ENCODE measurements around the gene DNAJC24. TPM values are rescaled to one million over a fixed set of nuclear protein-coding genes. Genes with fewer than 3 reads are reported as not detected.

Gene DNAJC24
- polyA plus RNA-seq, 1 donor from 2014 or later = 47.3 TPM

GRCh38 chr11:31419138-31419537 lies 49.5 kb downstream of the DNAJC24 start:
- Histone ChIP-seq H4K20me1 (ENCODE audit: insufficient read depth) (no peaks in the 10 kb centered on the region), H2AFZ (ENCODE audit: low read depth, low read length) (no peak overlapping the region), H3K9me2 (ENCODE audit: insufficient read depth, low read length) (no peaks in the 10 kb centered on the region), H3K4me3 (ENCODE audit: low read length) (no peak overlapping the region), H3K79me2 (replicated peaks; ENCODE audit: insufficient read depth, low read length) (no peaks in the 10 kb centered on the region), H3K27ac (ENCODE audit: low read length) (no peak overlapping the region), H3K4me2 (ENCODE audit: low read length) (no peak overlapping the region), H3K27me3 (ENCODE audit: insufficient read depth, low read depth, low read length) (no peaks in the 10 kb centered on the region), H3K9me3 (ENCODE audit: low read length) (no peaks in the 10 kb centered on the region), H3K9ac (ENCODE audit: low read length) (no peak overlapping the region), H3F3A (ENCODE audit: insufficient read depth, low read length, poor library complexity, severe bottlenecking) (no peaks in the 10 kb centered on the region), H3K36me3 (ENCODE audit: insufficient read depth, low read length) (no peaks in the 10 kb centered on the region)
- TF ChIP-seq REST (IDR thresholded peaks at IDR 0.05; ENCODE audit: borderline replicate concordance) = no peak
- no peak for TF ChIP-seq EZH2 (IDR thresholded peaks at IDR 0.05; ENCODE audit: borderline replicate concordance, insufficient read depth, low read length, poor library complexity, severe bottlenecking)
- TF ChIP-seq POLR2AphosphoS5 (IDR thresholded peaks at IDR 0.05) = no peak
- TF ChIP-seq CTCF (IDR thresholded peaks at IDR 0.05; ENCODE audit: poor library complexity, severe bottlenecking) = no peak
- TF ChIP-seq EP300 (conservative IDR thresholded peaks at IDR 0.05; ENCODE audit: poor library complexity, severe bottlenecking) = no peak
- TF ChIP-seq MXI1 (conservative IDR thresholded peaks at IDR 0.05; ENCODE audit: poor library complexity, severe bottlenecking) = no peak
- TF ChIP-seq SMC3 (conservative IDR thresholded peaks at IDR 0.05; ENCODE audit: poor library complexity) = no peak
- no peak for TF ChIP-seq RAD21 (conservative IDR thresholded peaks at IDR 0.05)
- no peak for TF ChIP-seq TAF1 (IDR thresholded peaks at IDR 0.05; ENCODE audit: low read depth)

GRCh38 chr11:31419669-31420068 lies 50.0 kb downstream of the DNAJC24 start:
- Histone ChIP-seq H3F3A (ENCODE audit: insufficient read depth, low read length, poor library complexity, severe bottlenecking) (no peaks in the 10 kb centered on the region), H3K4me3 (ENCODE audit: low read length) (no peak overlapping the region), H3K9me2 (ENCODE audit: insufficient read depth, low read length) (no peaks in the 10 kb centered on the region), H3K36me3 (ENCODE audit: insufficient read depth, low read length) (no peaks in the 10 kb centered on the region), H4K20me1 (ENCODE audit: insufficient read depth) (no peaks in the 10 kb centered on the region), H3K79me2 (replicated peaks; ENCODE audit: insufficient read depth, low read length) (no peaks in the 10 kb centered on the region), H3K27ac (ENCODE audit: low read length) (no peak overlapping the region), H2AFZ (ENCODE audit: low read depth, low read length) (no peak overlapping the region), H3K9me3 (ENCODE audit: low read length) (no peaks in the 10 kb centered on the region), H3K27me3 (ENCODE audit: insufficient read depth, low read depth, low read length) (no peaks in the 10 kb centered on the region), H3K4me2 (ENCODE audit: low read length) (no peak overlapping the region), H3K9ac (ENCODE audit: low read length) (no peak overlapping the region)
- TF ChIP-seq REST (IDR thresholded peaks at IDR 0.05; ENCODE audit: borderline replicate concordance) = no peak
- TF ChIP-seq CTCF (IDR thresholded peaks at IDR 0.05; ENCODE audit: poor library complexity, severe bottlenecking) = no peak
- TF ChIP-seq EP300 (conservative IDR thresholded peaks at IDR 0.05; ENCODE audit: poor library complexity, severe bottlenecking) = no peak
- TF ChIP-seq EZH2 (IDR thresholded peaks at IDR 0.05; ENCODE audit: borderline replicate concordance, insufficient read depth, low read length, poor library complexity, severe bottlenecking) = no peak
- TF ChIP-seq TAF1 (IDR thresholded peaks at IDR 0.05; ENCODE audit: low read depth) = no peak
- no peak for TF ChIP-seq RAD21 (conservative IDR thresholded peaks at IDR 0.05)
- TF ChIP-seq MXI1 (conservative IDR thresholded peaks at IDR 0.05; ENCODE audit: poor library complexity, severe bottlenecking) = no peak
- TF ChIP-seq SMC3 (conservative IDR thresholded peaks at IDR 0.05; ENCODE audit: poor library complexity) = no peak
- TF ChIP-seq POLR2AphosphoS5 (IDR thresholded peaks at IDR 0.05) = no peak
